H1 (cell line): ENCODE data around the gene C2CD4C. TPM values are rescaled to one million over a fixed set of nuclear protein-coding genes. Genes with fewer than 3 reads are reported as not detected.

Source experiments
- CTCF ChIA-PET: fragments of 300-600 bp; sonication (Branson Sonifier 250); formaldehyde crosslinking; loops from one replicate; lab custom pipeline; 2021; ENCODE audit not compliant: partially characterized antibody; lab: Charles Lee
- POLR2A ChIA-PET: fragments of 300-600 bp; sonication (Branson Sonifier 250); formaldehyde crosslinking; loops from one replicate; lab custom pipeline; 2021; ENCODE audit warnings: inconsistent platforms; ENCODE audit not compliant: partially characterized antibody; lab: Charles Lee
- DNase-seq, 2 experiments: peaks; one replicate each; pipeline versions ENCODE4 v3.0.0 to v3.0.0-alpha.2; 2010 to 2022; ENCODE audit warnings: low spot score in 2 of 2, low read depth in 1 of 2, mixed read lengths in 1 of 2
- FAIRE-seq: peaks from 2 replicates; lab custom pipeline; 2011; peaks lifted over from hg19 to GRCh38; lab: Jason Lieb, UNC
- H2AFZ ChIP-seq: 2 replicates; pipeline ENCODE4 v1.8.1; 2012; ENCODE audit warnings: low read length, inconsistent platforms
- H2AK5ac ChIP-seq: 2 replicates; pipeline ENCODE4 v1.6.1; 2013; ENCODE audit warnings: low read depth, low read length
- H2BK120ac ChIP-seq: replicated peaks from 2 replicates; pipeline ENCODE3; 2013; ENCODE audit warnings: low read depth, low read length, inconsistent platforms
- H2BK12ac ChIP-seq: 2 replicates; pipeline ENCODE4 v1.6.1; 2013; ENCODE audit warnings: low read depth, low read length
- H2BK15ac ChIP-seq: 2 replicates; pipeline ENCODE4 v1.6.1; 2013; ENCODE audit warnings: low read length
- H2BK20ac ChIP-seq: 2 replicates; pipeline ENCODE4 v1.6.1; 2013; ENCODE audit warnings: low read length
- H2BK5ac ChIP-seq: 2 replicates; pipeline ENCODE4 v1.6.1; 2013; ENCODE audit warnings: low read depth, low read length
- H3K14ac ChIP-seq: 2 replicates; pipeline ENCODE4 v1.6.1; 2013; ENCODE audit warnings: inconsistent platforms; ENCODE audit not compliant: insufficient read length
- H3K18ac ChIP-seq: 2 replicates; pipeline ENCODE4 v1.6.1; 2013; ENCODE audit warnings: low read length; ENCODE audit errors: extremely low read depth
- H3K23ac ChIP-seq: 2 replicates; pipeline ENCODE4 v1.6.1; 2013; ENCODE audit warnings: inconsistent platforms; ENCODE audit not compliant: insufficient read length
- H3K23me2 ChIP-seq: 2 replicates; pipeline ENCODE4 v1.6.1; 2013; ENCODE audit warnings: low read depth, low read length
- H3K27ac ChIP-seq: 2 replicates; pipeline ENCODE4 v1.6.1; 2011; ENCODE audit warnings: low read depth, low read length, inconsistent platforms
- H3K27me3 ChIP-seq, 4 experiments: replicated peaks in 1 of 4; 1 replicate in 1 of 4; 2 replicates in 3 of 4; pipeline versions ENCODE4 v1.6.1 to v1.8.1; 2011 to 2013; ENCODE audit warnings: low read length in 3 of 4, mild to moderate bottlenecking in 3 of 4, inconsistent platforms in 2 of 4, mixed read lengths in 2 of 4, moderate library complexity in 1 of 4; ENCODE audit not compliant: control insufficient read depth in 3 of 4, insufficient read depth in 3 of 4; ENCODE audit errors: extremely low read depth in 1 of 4
- H3K36me3 ChIP-seq, 4 experiments: 2 replicates each; pipeline versions ENCODE4 v1.6.1 to v1.8.1; 2011 to 2013; ENCODE audit warnings: mild to moderate bottlenecking in 4 of 4, low read length in 3 of 4, moderate library complexity in 2 of 4, control low read depth in 1 of 4, inconsistent platforms in 1 of 4; ENCODE audit not compliant: insufficient read depth in 4 of 4, control insufficient read depth in 2 of 4
- H3K4ac ChIP-seq: replicated peaks from 2 replicates; pipeline ENCODE3; 2013; ENCODE audit warnings: low read length, low read depth, mixed read lengths, inconsistent platforms; ENCODE audit not compliant: insufficient read length
- H3K4me1 ChIP-seq, 4 experiments: replicated peaks in 1 of 4; 1 replicate in 1 of 4; 2 replicates in 3 of 4; pipeline versions ENCODE4 v1.6.1 to v1.8.1; 2011 to 2013; ENCODE audit warnings: low read length in 3 of 4, inconsistent platforms in 2 of 4, mixed read lengths in 1 of 4; ENCODE audit not compliant: insufficient read depth in 4 of 4, control insufficient read depth in 3 of 4
- H3K4me2 ChIP-seq, 2 experiments: 2 replicates each; pipeline versions ENCODE4 v1.6.1 to v1.8.1; 2011 to 2013; ENCODE audit warnings: low read depth in 2 of 2, low read length in 2 of 2, control low read depth in 1 of 2, inconsistent platforms in 1 of 2, mild to moderate bottlenecking in 1 of 2; ENCODE audit not compliant: insufficient read depth in 1 of 2
- H3K4me3 ChIP-seq, 4 experiments: fragments of 200-600, 300-600 bp in 1 of 4; sonication (generic), shearing (Covaris generic), sonication (Bioruptor Twin) in 1 of 4; 2 replicates each; pipeline versions ENCODE4 v1.5.1 to v1.8.1; 2011 to 2016; ENCODE audit warnings: low read length in 4 of 4, low read depth in 3 of 4, control low read depth in 2 of 4, inconsistent platforms in 2 of 4, mild to moderate bottlenecking in 2 of 4, mixed read lengths in 1 of 4, moderate library complexity in 1 of 4; ENCODE audit not compliant: insufficient read depth in 2 of 4; ENCODE audit errors: extremely low read depth in 1 of 4
- H3K56ac ChIP-seq: replicated peaks from 2 replicates; pipeline ENCODE3; 2013; ENCODE audit warnings: low read depth, mild to moderate bottlenecking, mixed read lengths, low read length, inconsistent platforms; ENCODE audit not compliant: insufficient read length
- H3K79me1 ChIP-seq: 2 replicates; pipeline ENCODE4 v1.6.1; 2013; ENCODE audit warnings: low read depth, low read length, control low read depth
- H3K79me2 ChIP-seq, 2 experiments: 2 replicates each; pipeline versions ENCODE4 v1.6.1 to v1.8.1; 2012 to 2013; ENCODE audit warnings: low read length in 2 of 2, mild to moderate bottlenecking in 2 of 2, inconsistent platforms in 1 of 2; ENCODE audit not compliant: insufficient read depth in 2 of 2, control insufficient read depth in 1 of 2
- H3K9ac ChIP-seq, 4 experiments: replicated peaks in 1 of 4; 1 replicate in 1 of 4; 2 replicates in 3 of 4; pipeline versions ENCODE4 v1.6.1 to v1.8.1; 2011 to 2013; ENCODE audit warnings: low read depth in 3 of 4, low read length in 3 of 4, control low read depth in 2 of 4, mild to moderate bottlenecking in 2 of 4, moderate library complexity in 2 of 4, inconsistent platforms in 1 of 4; ENCODE audit errors: extremely low read depth in 1 of 4
- H3K9me3 ChIP-seq, 2 experiments: 2 replicates each; pipeline versions ENCODE4 v1.6.1 to v1.8.1; 2012 to 2013; ENCODE audit warnings: mild to moderate bottlenecking in 2 of 2, moderate library complexity in 2 of 2, control low read depth in 1 of 2, inconsistent platforms in 1 of 2, low read depth in 1 of 2, low read length in 1 of 2, mixed read lengths in 1 of 2; ENCODE audit not compliant: insufficient read depth in 2 of 2
- H4K20me1 ChIP-seq, 2 experiments: replicated peaks in 1 of 2; 2 replicates each; pipeline versions ENCODE3 to v1.8.1; 2011 to 2013; ENCODE audit warnings: inconsistent platforms in 2 of 2, low read length in 2 of 2, mild to moderate bottlenecking in 1 of 2; ENCODE audit not compliant: insufficient read depth in 2 of 2, control insufficient read depth in 1 of 2
- H4K5ac ChIP-seq: 2 replicates; pipeline ENCODE4 v1.6.1; 2013; ENCODE audit warnings: low read length, low read depth, mixed read lengths, inconsistent platforms; ENCODE audit not compliant: insufficient read length
- H4K8ac ChIP-seq: 2 replicates; pipeline ENCODE4 v1.8.0; 2013; ENCODE audit warnings: mild to moderate bottlenecking, moderate library complexity, low read length, inconsistent platforms; ENCODE audit not compliant: insufficient read depth; ENCODE audit errors: extremely low read depth
- H4K91ac ChIP-seq: replicated peaks from 2 replicates; pipeline ENCODE3; 2013; ENCODE audit warnings: low read length, mixed read lengths, inconsistent platforms; ENCODE audit not compliant: insufficient read length
- ASH2L ChIP-seq: fragments of 200-600, 300-600 bp; sonication (generic); IDR thresholded peaks from one replicate; pipeline ENCODE4 v1.7.1; 2017; ENCODE audit warnings: low read length
- ATF3 ChIP-seq: IDR thresholded peaks from 2 replicates; pipeline ENCODE4 v1.6.1; 2011; ENCODE audit warnings: low read depth, mild to moderate bottlenecking, low read length; ENCODE audit not compliant: insufficient read depth
- CREB1 ChIP-seq: IDR thresholded peaks from 2 replicates; pipeline ENCODE4 v1.6.1; 2012; ENCODE audit warnings: inconsistent platforms
- EZH2 ChIP-seq: fragments of 200-600 bp; sonication (generic); IDR thresholded peaks from 2 replicates; pipeline ENCODE4 v1.7.1; 2012; ENCODE audit warnings: low read depth, mild to moderate bottlenecking, moderate library complexity, low read length, inconsistent platforms; ENCODE audit not compliant: severe bottlenecking
- HDAC6 ChIP-seq: IDR thresholded peaks from one replicate; pipeline ENCODE4 v1.7.1; 2012; ENCODE audit warnings: low read depth, mild to moderate bottlenecking, inconsistent platforms, low read length, moderate library complexity
- KDM5A ChIP-seq: fragments of 200-600 bp; IDR thresholded peaks from 2 replicates; pipeline ENCODE4 v1.7.1; 2012; ENCODE audit warnings: mild to moderate bottlenecking, low read length, inconsistent platforms, mixed read lengths
- MAFK ChIP-seq: IDR thresholded peaks from 2 replicates; pipeline ENCODE4 v1.6.1; 2012; ENCODE audit warnings: low read depth, mild to moderate bottlenecking, improper control_type of control experiment, low read length
- PHF8 ChIP-seq: fragments of 200-600 bp; sonication (generic); conservative IDR thresholded peaks from 2 replicates; pipeline ENCODE4 v1.7.1; 2012; ENCODE audit warnings: low read depth, mild to moderate bottlenecking, inconsistent platforms, low read length, moderate library complexity
- WGBS, 2 experiments: shearing (Covaris generic) in 1 of 2; methylation state at CpG; one replicate each; pipeline versions ENCODE4 v1.1.6 to v1.1.7; 2013 to 2015; ENCODE audit warnings: low lambda C conversion rate in 2 of 2, mixed read lengths in 2 of 2, inconsistent platforms in 1 of 2, low coverage in 1 of 2, missing lambda C conversion rate in 1 of 2; ENCODE audit not compliant: insufficient replicate concordance in 2 of 2, insufficient coverage in 1 of 2, insufficient read length in 1 of 2; ENCODE audit errors: extremely low coverage in 1 of 2, missing lambda C conversion rate in 1 of 2; 5-methylcytosine and 5-hydroxymethylcytosine counted together
- polyA plus RNA-seq, 7 experiments: library from polyadenylated mRNA; depleted of rRNA in 3 of 7; stranded (reverse) in 5 of 7; unstranded in 2 of 7; fragments of >200 nt in 5 of 7; fragments of 200-250 nt in 2 of 7; gene quantifications; 1 replicate in 5 of 7; 2 replicates in 1 of 7; 4 replicates in 1 of 7; pipeline versions ENCODE4 v1.2.1 to v1.2.3, GENCODE V29; 2011 to 2013; ENCODE audit warnings: missing spikeins in 2 of 7, mixed read lengths in 2 of 7
- total RNA-seq: library from RNA; stranded (reverse); fragmentation: NEBNext Ultra II Directional; extraction: Animal tissue kit (Norgen Biotek cat#: 25700); gene quantifications from 2 replicates; pipeline ENCODE4 v1.2.1, GENCODE V29; 2021

C2CD4C gene
- total and polyA plus RNA-seq, 2 of the 8 experiments (the other 6 are each of a cell fraction or from before 2014, with no cell fraction given) = 3.8 to 6.3 TPM

- FAIRE-seq = no peak
- Histone ChIP-seq H2BK20ac (no peak overlapping the region), H3K79me2 (no peaks in the 10 kb centered on the region), H3K4me1 (peaks cover 0 to 7% (median 3%) of the 10 kb centered on the region in 4 experiments; a peak in 4 of 7 replicates), H3K9me3 (no peaks in the 10 kb centered on the region), H4K91ac (no peak overlapping the region), H4K5ac (no peak overlapping the region), H3K27me3 (peaks cover 0 to 12% (median 11%) of the 10 kb centered on the region in 4 experiments; a peak in 6 of 7 replicates), H2BK120ac (no peak overlapping the region), H3K9ac (no peak overlapping the region), H4K8ac (peak overlapping the region; percentile 25; the same call in 1 of the 2 replicates), H3K79me1 (0 out of 2 replicates have a peak, but pooled peaks cover 2% of the 10 kb centered on the region), H2AK5ac (no peak overlapping the region), H3K4me2 (no peak overlapping the region), H3K36me3 (no peaks in the 10 kb centered on the region; a peak in 1 of 8 replicates), H3K4ac (no peak overlapping the region), H3K14ac (no peak overlapping the region), H3K4me3 (no peak overlapping the region), H2BK12ac (no peak overlapping the region), H3K23ac (no peak overlapping the region), H2BK15ac (peak overlapping the region; percentile 46; the same call in 1 of the 2 replicates), H3K23me2 (no peaks in the 10 kb centered on the region; the same call in 1 of the 2 replicates), H2BK5ac (no peak overlapping the region), H3K56ac (no peak overlapping the region), H3K18ac (no peak overlapping the region), H3K27ac (no peak overlapping the region), H4K20me1 (peaks cover 0 to 4% of the 10 kb centered on the region in 2 experiments), H2AFZ (no peak overlapping the region)
- CTCF ChIA-PET = interaction anchor here (0.8 to 1.6 kb wide), 4 partner anchors 14 to 75 kb away, joined by 3 to 4 read pairs (median 3); no protein-coding TSS in a partner anchor
- POLR2A ChIA-PET = interaction anchor here (0.6 to 2.3 kb wide), 4 partner anchors 9 to 52 kb away, joined by 3 to 7 read pairs (median 4); no protein-coding TSS in a partner anchor
- 82% methylated on average over 24 of the region's 29 CpGs; no CpG with 5 or more reads in 1 of the 2 experiments for WGBS, 2 experiments
- peak in 1 of 2 experiments; percentile 46 for DNase-seq
- TF ChIP-seq KDM5A = no peak
- no peak for TF ChIP-seq MAFK
- TF ChIP-seq EZH2 = no peak
- no peak for TF ChIP-seq CREB1
- TF ChIP-seq ATF3 = no peak
- no peak for TF ChIP-seq PHF8
- TF ChIP-seq HDAC6 = no peak
- no peak for TF ChIP-seq ASH2L
These were observed 3.6 kb downstream of the C2CD4C start for GRCh38 chr19:405121-405965.
